ENCODE measurements around the gene CHRND. TPM values are rescaled to one million over a fixed set of nuclear protein-coding genes. Genes with fewer than 3 reads are reported as not detected.
A peak's percentile ranks its signal among the peaks of the same experiment; 100 is the strongest.

CHRND gene
- polyA plus RNA-seq, 3 donors, result not detected

GRCh38 chr2:232485757-232486557 is 40.0 kb upstream of the CHRND start:
- Histone ChIP-seq H4K20me1 (ENCODE audit: insufficient read depth, low read length) (no peaks in the 10 kb centered on the region), H3K27me3 (ENCODE audit: control insufficient read depth in 2 of 2, insufficient read depth in 2 of 2, low read length in 2 of 2) (peaks cover 15 to 46% of the 10 kb centered on the region in 2 donors), H3K9me3 (replicated peaks in 1 of 2; ENCODE audit: control insufficient read depth in 1 of 2, insufficient read depth in 1 of 2, low read length in 2 of 2) (no peaks in the 10 kb centered on the region), H3K4me3 (replicated peaks in 1 of 3; ENCODE audit: low read depth in 2 of 3, low read length in 3 of 3) (no peak overlapping the region), H3K27ac (ENCODE audit: low read depth in 1 of 2, low read length in 2 of 2) (no peak overlapping the region), H3K4me1 (ENCODE audit: control insufficient read depth in 1 of 2, insufficient read depth in 2 of 2, low read length in 2 of 2) (no peaks in the 10 kb centered on the region), H3K9ac (ENCODE audit: insufficient read depth, low read length, poor library complexity, severe bottlenecking) (no peak overlapping the region), H3K4me2 (replicated peaks; ENCODE audit: extremely low read depth, low read length, poor library complexity, severe bottlenecking) (peak overlapping the region; percentile 7), H3K79me2 (ENCODE audit: insufficient read depth, low read length) (no peaks in the 10 kb centered on the region), H3K36me3 (replicated peaks in 1 of 2; ENCODE audit: control insufficient read depth in 1 of 2, insufficient read depth in 2 of 2, low read length in 2 of 2) (no peaks in the 10 kb centered on the region), H2AFZ (ENCODE audit: insufficient read depth, low read depth, low read length, poor library complexity, severe bottlenecking) (no peak overlapping the region)
- peaks cover 41 to 63% (median 47%) of the 10 kb centered on the region in 3 donors for H3K27me3 Mint-ChIP-seq (ENCODE audit: low read depth in 3 of 3)
- H3K27ac Mint-ChIP-seq, result no peak overlapping the region
- intact Hi-C loops (cut with micrococcal nuclease), result no loop called here
- peak overlapping the region in 1 of 2 donors; percentile 77 for H3K4me3 Mint-ChIP-seq
- no peak for DNase-seq
- peaks cover 0 to 5% (median 3%) of the 10 kb centered on the region in 7 donors for H3K9me3 Mint-ChIP-seq
- no peaks in the 10 kb centered on the region for H3K36me3 Mint-ChIP-seq
- TF ChIP-seq CTCF (IDR thresholded peaks at IDR 0.05), result no peak
- 6% methylated on average over 108 of the region's 111 CpGs for WGBS (ENCODE audit: insufficient coverage)
- H3K4me1 Mint-ChIP-seq, result no peaks in the 10 kb centered on the region

- Mint-ChIP-seq H3K4me3 (peak overlapping the region in 1 of 2 donors; percentile 74), H3K27me3 (ENCODE audit: low read depth in 3 of 3) (peaks cover 41 to 65% (median 47%) of the 10 kb centered on the region in 3 donors), H3K4me1 (no peaks in the 10 kb centered on the region), H3K9me3 (peaks cover 0 to 5% (median 3%) of the 10 kb centered on the region in 7 donors), H3K36me3 (no peaks in the 10 kb centered on the region), H3K27ac (no peak overlapping the region)
- 4% methylated on average over 63 of the region's 74 CpGs for WGBS (ENCODE audit: insufficient coverage)
- H3K4me2 ChIP-seq (replicated peaks; ENCODE audit: extremely low read depth, low read length, poor library complexity, severe bottlenecking), result peak overlapping the region; percentile 26
- no peak overlapping the region for H2AFZ ChIP-seq (ENCODE audit: insufficient read depth, low read depth, low read length, poor library complexity, severe bottlenecking)
- no peaks in the 10 kb centered on the region for H3K9me3 ChIP-seq (replicated peaks in 1 of 2; ENCODE audit: control insufficient read depth in 1 of 2, insufficient read depth in 1 of 2, low read length in 2 of 2)
- H3K27ac ChIP-seq (ENCODE audit: low read depth in 1 of 2, low read length in 2 of 2), result no peak overlapping the region
- H3K36me3 ChIP-seq (replicated peaks in 1 of 2; ENCODE audit: control insufficient read depth in 1 of 2, insufficient read depth in 2 of 2, low read length in 2 of 2), result no peaks in the 10 kb centered on the region
- no peak for DNase-seq
- intact Hi-C loops (cut with micrococcal nuclease), result no loop called here
- TF ChIP-seq CTCF (IDR thresholded peaks at IDR 0.05), result no peak
- no peaks in the 10 kb centered on the region for H3K79me2 ChIP-seq (ENCODE audit: insufficient read depth, low read length)
- peaks cover 15 to 46% of the 10 kb centered on the region in 2 donors for H3K27me3 ChIP-seq (ENCODE audit: control insufficient read depth in 2 of 2, insufficient read depth in 2 of 2, low read length in 2 of 2)
- no peak overlapping the region for H3K4me3 ChIP-seq (replicated peaks in 1 of 3; ENCODE audit: low read depth in 2 of 3, low read length in 3 of 3)
- H3K9ac ChIP-seq (ENCODE audit: insufficient read depth, low read length, poor library complexity, severe bottlenecking), result no peak overlapping the region
- no peaks in the 10 kb centered on the region for H4K20me1 ChIP-seq (ENCODE audit: insufficient read depth, low read length)
- no peaks in the 10 kb centered on the region for H3K4me1 ChIP-seq (ENCODE audit: control insufficient read depth in 1 of 2, insufficient read depth in 2 of 2, low read length in 2 of 2)
These were observed 39.2 kb upstream of the CHRND start for GRCh38 chr2:232486558-232487384.
